ENCODE measurements around the gene HSP90AB1. TPM values are rescaled to one million over a fixed set of nuclear protein-coding genes. Genes with fewer than 3 reads are reported as not detected.

HSP90AB1 gene
- total RNA-seq, 3 donors from 2014 or later (not counting 1 experiment from before 2014, with no cell fraction given) = 256 to 372 (median 308) TPM

GRCh38 chr6:44260011-44260410 lies 13.1 kb downstream of the HSP90AB1 start:
- H3K4me1 Mint-ChIP-seq = peaks cover 52 to 71% of the 10 kb centered on the region in 2 donors
- Histone ChIP-seq H3K4me3 (ENCODE audit: low read length) (no peak overlapping the region), H3K27ac (ENCODE audit: low read length) (peak overlapping the region; percentile 34), H3K4me1 (ENCODE audit: control insufficient read depth, insufficient read depth, low read length) (peaks cover 60% of the 10 kb centered on the region), H3K9me3 (ENCODE audit: control insufficient read depth, insufficient read depth, low read length) (no peaks in the 10 kb centered on the region), H3K27me3 (ENCODE audit: control insufficient read depth, insufficient read depth, low read length) (no peaks in the 10 kb centered on the region), H3K36me3 (ENCODE audit: control insufficient read depth, insufficient read depth, low read length) (peaks cover 25% of the 10 kb centered on the region)
- no peak for ATAC-seq
- peak in 1 of 2 donors; percentile 7 for DNase-seq
- no peak overlapping the region for H3K4me3 Mint-ChIP-seq
- H3K9me3 Mint-ChIP-seq = no peaks in the 10 kb centered on the region
- no peak overlapping the region for H3K27ac Mint-ChIP-seq
- intact Hi-C loops (cut with micrococcal nuclease) = no loop called here
- 85% methylated on average over 8 of the region's 8 CpGs for WGBS (ENCODE audit: insufficient coverage)
- H3K27me3 Mint-ChIP-seq (ENCODE audit: low read depth in 2 of 2) = no peaks in the 10 kb centered on the region
- no peak for TF ChIP-seq CTCF (IDR thresholded peaks at IDR 0.05)
- H3K36me3 Mint-ChIP-seq = no peaks in the 10 kb centered on the region

- H3K4me3 Mint-ChIP-seq = no peak overlapping the region
- peaks cover 23% of the 10 kb centered on the region for H3K36me3 ChIP-seq (ENCODE audit: control insufficient read depth, insufficient read depth, low read length)
- WGBS (ENCODE audit: insufficient coverage) = 89% methylated on average over 6 of the region's 6 CpGs
- peak overlapping the region; percentile 0 to 6 for H3K27ac Mint-ChIP-seq
- TF ChIP-seq CTCF (IDR thresholded peaks at IDR 0.05) = no peak
- peaks cover 45 to 67% of the 10 kb centered on the region in 2 donors for H3K4me1 Mint-ChIP-seq
- H3K27me3 Mint-ChIP-seq (ENCODE audit: low read depth in 2 of 2) = no peaks in the 10 kb centered on the region
- no peaks in the 10 kb centered on the region for H3K36me3 Mint-ChIP-seq
- no peaks in the 10 kb centered on the region for H3K27me3 ChIP-seq (ENCODE audit: control insufficient read depth, insufficient read depth, low read length)
- intact Hi-C loops (cut with micrococcal nuclease) = no loop called here
- H3K9me3 ChIP-seq (ENCODE audit: control insufficient read depth, insufficient read depth, low read length) = no peaks in the 10 kb centered on the region
- no peak for DNase-seq
- no peaks in the 10 kb centered on the region for H3K9me3 Mint-ChIP-seq
- no peak for ATAC-seq
- H3K27ac ChIP-seq (ENCODE audit: low read length) = peak overlapping the region; percentile 34
- H3K4me1 ChIP-seq (ENCODE audit: control insufficient read depth, insufficient read depth, low read length) = peaks cover 62% of the 10 kb centered on the region
- no peak overlapping the region for H3K4me3 ChIP-seq (ENCODE audit: low read length)
Observed at GRCh38 chr6:44260451-44261297, 13.8 kb downstream of the HSP90AB1 start.

- Mint-ChIP-seq H3K36me3 (no peaks in the 10 kb centered on the region), H3K4me3 (no peak overlapping the region), H3K4me1 (peaks cover 36 to 58% of the 10 kb centered on the region in 2 donors), H3K9me3 (no peaks in the 10 kb centered on the region), H3K27ac (peak overlapping the region in 1 of 2 donors; percentile 98), H3K27me3 (ENCODE audit: low read depth in 2 of 2) (no peaks in the 10 kb centered on the region)
- intact Hi-C loops (cut with micrococcal nuclease) = no loop called here
- no peak overlapping the region for H3K4me3 ChIP-seq (ENCODE audit: low read length)
- H3K27me3 ChIP-seq (ENCODE audit: control insufficient read depth, insufficient read depth, low read length) = no peaks in the 10 kb centered on the region
- H3K27ac ChIP-seq (ENCODE audit: low read length) = peak overlapping the region; percentile 92
- 92% methylated on average over 8 of the region's 8 CpGs for WGBS (ENCODE audit: insufficient coverage)
- DNase-seq = no peak
- no peak for TF ChIP-seq CTCF (IDR thresholded peaks at IDR 0.05)
- ATAC-seq = no peak
- H3K9me3 ChIP-seq (ENCODE audit: control insufficient read depth, insufficient read depth, low read length) = no peaks in the 10 kb centered on the region
- peaks cover 61% of the 10 kb centered on the region for H3K4me1 ChIP-seq (ENCODE audit: control insufficient read depth, insufficient read depth, low read length)
- peaks cover 23% of the 10 kb centered on the region for H3K36me3 ChIP-seq (ENCODE audit: control insufficient read depth, insufficient read depth, low read length)
Observed at GRCh38 chr6:44261581-44261980, 14.7 kb downstream of the HSP90AB1 start.

All from natural killer cell (primary cell).